HL-60 (cell line): ENCODE results near the gene DNAJC30.

Experiments used
- DNase-seq, 2 experiments: peaks; one replicate each; pipeline ENCODE4 v3.0.0-alpha.2; 2010 to 2020; ENCODE audit warnings: low read depth in 1 of 2, low spot score in 1 of 2
- H3K27ac ChIP-seq: fragments of 250-450 bp; sonication (Bioruptor Pico); replicated peaks from 2 replicates; pipeline ENCODE4 v1.5.1; 2020; ENCODE audit warnings: mild to moderate bottlenecking, moderate library complexity
- H3K27me3 ChIP-seq: fragments of 250-450 bp; sonication (Bioruptor Pico); 2 replicates; pipeline ENCODE4 v1.5.1; 2021; ENCODE audit warnings: mild to moderate bottlenecking, moderate library complexity; ENCODE audit not compliant: insufficient read depth, poor library complexity, severe bottlenecking
- H3K4me3 ChIP-seq: replicated peaks from 2 replicates; pipeline ENCODE4 v1.5.1; 2011; ENCODE audit warnings: mild to moderate bottlenecking, control low read depth, low read length; ENCODE audit not compliant: insufficient read depth
- GABPA ChIP-seq: IDR thresholded peaks from 2 replicates; pipeline ENCODE4 v1.6.1; 2012; ENCODE audit warnings: low read depth
- POLR2AphosphoS5 ChIP-seq: IDR thresholded peaks from 2 replicates; pipeline ENCODE4 v1.6.1; 2012; ENCODE audit warnings: low read depth
- SPI1 ChIP-seq: IDR thresholded peaks from 2 replicates; pipeline ENCODE4 v1.6.1; 2012; ENCODE audit warnings: low read depth, mild to moderate bottlenecking, borderline replicate concordance
- TF ChIP-seq, protein P1 (sequence below): IDR thresholded peaks from one replicate; pipeline ENCODE4 v1.5.1; 2011; ENCODE audit warnings: low read length, control low read depth, inconsistent platforms; ENCODE audit not compliant: insufficient read depth
- TF ChIP-seq, protein P2 (sequence below): IDR thresholded peaks from 2 replicates; pipeline ENCODE4 v1.6.1; 2012; ENCODE audit warnings: low read depth; ENCODE audit not compliant: insufficient replicate concordance

Gene DNAJC30

DNA sequence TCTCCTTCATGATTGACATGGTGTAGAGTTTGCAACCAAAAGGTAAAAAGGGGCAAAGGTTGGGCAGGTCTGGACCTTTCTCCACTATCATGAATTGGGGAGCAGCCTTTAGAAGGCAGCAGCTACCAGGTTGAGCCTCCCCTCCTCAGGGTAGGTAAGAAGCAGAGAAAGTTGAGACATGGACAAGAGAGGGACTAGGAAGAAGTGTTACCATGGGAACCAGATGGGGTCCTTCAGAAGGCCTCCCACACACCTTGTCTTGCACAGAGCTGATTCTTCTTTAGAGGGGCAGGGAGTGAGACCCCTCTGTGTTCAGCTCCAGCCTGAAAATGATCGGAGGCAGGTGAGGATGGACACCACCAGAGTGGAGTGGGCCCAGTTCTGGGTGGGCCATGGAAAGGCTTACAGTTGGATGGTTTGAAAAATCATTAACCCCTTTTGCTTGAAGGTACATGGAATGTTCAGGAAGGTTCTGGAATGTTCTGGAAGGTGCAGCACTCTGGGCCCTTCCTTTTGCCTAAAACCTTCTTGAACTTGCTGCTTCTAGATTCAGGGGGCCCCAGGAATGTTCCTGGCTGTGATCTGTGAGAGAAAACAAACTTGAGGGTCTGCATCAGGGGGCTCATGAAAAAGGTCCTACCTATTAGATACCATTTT is 8.7 kb downstream of the DNAJC30 start:
- H3K27me3 ChIP-seq = peaks cover 11% of the 10 kb centered on the region
- TF ChIP-seq, protein P1, sequence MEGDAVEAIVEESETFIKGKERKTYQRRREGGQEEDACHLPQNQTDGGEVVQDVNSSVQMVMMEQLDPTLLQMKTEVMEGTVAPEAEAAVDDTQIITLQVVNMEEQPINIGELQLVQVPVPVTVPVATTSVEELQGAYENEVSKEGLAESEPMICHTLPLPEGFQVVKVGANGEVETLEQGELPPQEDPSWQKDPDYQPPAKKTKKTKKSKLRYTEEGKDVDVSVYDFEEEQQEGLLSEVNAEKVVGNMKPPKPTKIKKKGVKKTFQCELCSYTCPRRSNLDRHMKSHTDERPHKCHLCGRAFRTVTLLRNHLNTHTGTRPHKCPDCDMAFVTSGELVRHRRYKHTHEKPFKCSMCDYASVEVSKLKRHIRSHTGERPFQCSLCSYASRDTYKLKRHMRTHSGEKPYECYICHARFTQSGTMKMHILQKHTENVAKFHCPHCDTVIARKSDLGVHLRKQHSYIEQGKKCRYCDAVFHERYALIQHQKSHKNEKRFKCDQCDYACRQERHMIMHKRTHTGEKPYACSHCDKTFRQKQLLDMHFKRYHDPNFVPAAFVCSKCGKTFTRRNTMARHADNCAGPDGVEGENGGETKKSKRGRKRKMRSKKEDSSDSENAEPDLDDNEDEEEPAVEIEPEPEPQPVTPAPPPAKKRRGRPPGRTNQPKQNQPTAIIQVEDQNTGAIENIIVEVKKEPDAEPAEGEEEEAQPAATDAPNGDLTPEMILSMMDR = no peak
- TF ChIP-seq SPI1 (no peak), GABPA (no peak), POLR2AphosphoS5 (no peak)
- TF ChIP-seq, protein P2, sequence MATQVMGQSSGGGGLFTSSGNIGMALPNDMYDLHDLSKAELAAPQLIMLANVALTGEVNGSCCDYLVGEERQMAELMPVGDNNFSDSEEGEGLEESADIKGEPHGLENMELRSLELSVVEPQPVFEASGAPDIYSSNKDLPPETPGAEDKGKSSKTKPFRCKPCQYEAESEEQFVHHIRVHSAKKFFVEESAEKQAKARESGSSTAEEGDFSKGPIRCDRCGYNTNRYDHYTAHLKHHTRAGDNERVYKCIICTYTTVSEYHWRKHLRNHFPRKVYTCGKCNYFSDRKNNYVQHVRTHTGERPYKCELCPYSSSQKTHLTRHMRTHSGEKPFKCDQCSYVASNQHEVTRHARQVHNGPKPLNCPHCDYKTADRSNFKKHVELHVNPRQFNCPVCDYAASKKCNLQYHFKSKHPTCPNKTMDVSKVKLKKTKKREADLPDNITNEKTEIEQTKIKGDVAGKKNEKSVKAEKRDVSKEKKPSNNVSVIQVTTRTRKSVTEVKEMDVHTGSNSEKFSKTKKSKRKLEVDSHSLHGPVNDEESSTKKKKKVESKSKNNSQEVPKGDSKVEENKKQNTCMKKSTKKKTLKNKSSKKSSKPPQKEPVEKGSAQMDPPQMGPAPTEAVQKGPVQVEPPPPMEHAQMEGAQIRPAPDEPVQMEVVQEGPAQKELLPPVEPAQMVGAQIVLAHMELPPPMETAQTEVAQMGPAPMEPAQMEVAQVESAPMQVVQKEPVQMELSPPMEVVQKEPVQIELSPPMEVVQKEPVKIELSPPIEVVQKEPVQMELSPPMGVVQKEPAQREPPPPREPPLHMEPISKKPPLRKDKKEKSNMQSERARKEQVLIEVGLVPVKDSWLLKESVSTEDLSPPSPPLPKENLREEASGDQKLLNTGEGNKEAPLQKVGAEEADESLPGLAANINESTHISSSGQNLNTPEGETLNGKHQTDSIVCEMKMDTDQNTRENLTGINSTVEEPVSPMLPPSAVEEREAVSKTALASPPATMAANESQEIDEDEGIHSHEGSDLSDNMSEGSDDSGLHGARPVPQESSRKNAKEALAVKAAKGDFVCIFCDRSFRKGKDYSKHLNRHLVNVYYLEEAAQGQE = no peak
- H3K4me3 ChIP-seq = no peak overlapping the region
- H3K27ac ChIP-seq = no peak overlapping the region
- no peak for DNase-seq

DNA sequence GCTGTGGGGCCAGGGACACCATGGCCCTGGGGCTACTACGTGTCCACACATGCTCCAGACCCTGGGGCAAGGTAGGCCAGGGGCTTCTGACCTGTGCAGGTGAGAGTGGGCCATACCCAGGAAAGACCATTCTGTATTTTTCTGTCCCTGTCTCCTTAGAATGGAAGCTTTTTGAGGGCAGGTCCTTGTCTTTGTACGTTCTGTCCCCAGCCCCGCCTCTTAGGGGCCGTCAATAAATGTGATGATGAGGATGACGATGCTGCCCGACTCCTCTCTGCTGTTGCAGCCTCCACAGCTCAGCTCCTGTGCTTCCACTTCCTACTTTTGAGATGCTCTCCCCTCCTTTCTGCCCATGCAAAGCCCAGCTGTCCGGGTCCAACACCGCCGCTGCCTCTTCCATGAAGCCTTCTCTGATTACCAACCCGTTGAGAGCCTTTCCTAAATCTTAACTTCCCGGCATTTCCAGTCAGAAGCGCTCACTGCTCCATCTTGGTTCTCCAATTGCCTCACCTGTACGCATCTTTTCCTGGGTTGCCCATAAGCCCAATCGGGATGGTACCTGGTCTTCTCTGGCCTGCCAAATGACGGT is 11.3 kb downstream of the DNAJC30 start:
- TF ChIP-seq, protein P1 = no peak
- TF ChIP-seq, protein P2 = no peak
- H3K27me3 ChIP-seq = peaks cover 27% of the 10 kb centered on the region
- H3K4me3 ChIP-seq = no peak overlapping the region
- no peak overlapping the region for H3K27ac ChIP-seq
- no peak for DNase-seq

DNA sequence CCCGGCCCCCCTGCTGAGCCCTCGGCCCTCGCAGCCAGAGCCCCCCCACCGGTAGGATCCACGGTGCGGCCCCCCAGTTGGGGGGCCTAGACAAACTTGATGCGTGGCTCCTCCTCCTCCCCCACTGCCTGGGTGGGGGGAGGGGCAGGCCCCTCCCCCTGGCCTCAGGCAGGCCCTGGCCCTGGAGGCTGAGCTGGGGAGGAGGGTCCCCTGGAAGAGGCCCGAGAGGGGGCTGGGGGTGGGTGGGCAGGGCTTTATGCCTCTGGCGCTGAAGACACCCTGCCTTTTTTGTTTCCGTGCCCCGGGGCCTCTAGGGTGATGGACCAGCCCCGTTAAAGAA is 12.0 kb downstream of the DNAJC30 start:
- no peak overlapping the region for H3K4me3 ChIP-seq

More for the DNA sequence above, 12.0 kb downstream of the DNAJC30 start:
- DNase-seq = no peak
- H3K27ac ChIP-seq = no peak overlapping the region
- TF ChIP-seq SPI1 (no peak), GABPA (no peak), POLR2AphosphoS5 (no peak)
- TF ChIP-seq, protein P2 = no peak
- TF ChIP-seq, protein P1 = no peak
- H3K27me3 ChIP-seq = peaks cover 27% of the 10 kb centered on the region
